ENCODE measurements around the gene GNAO1.
A peak's percentile ranks its signal among the peaks of the same experiment; 100 is the strongest.

The GNAO1 gene

DNA sequence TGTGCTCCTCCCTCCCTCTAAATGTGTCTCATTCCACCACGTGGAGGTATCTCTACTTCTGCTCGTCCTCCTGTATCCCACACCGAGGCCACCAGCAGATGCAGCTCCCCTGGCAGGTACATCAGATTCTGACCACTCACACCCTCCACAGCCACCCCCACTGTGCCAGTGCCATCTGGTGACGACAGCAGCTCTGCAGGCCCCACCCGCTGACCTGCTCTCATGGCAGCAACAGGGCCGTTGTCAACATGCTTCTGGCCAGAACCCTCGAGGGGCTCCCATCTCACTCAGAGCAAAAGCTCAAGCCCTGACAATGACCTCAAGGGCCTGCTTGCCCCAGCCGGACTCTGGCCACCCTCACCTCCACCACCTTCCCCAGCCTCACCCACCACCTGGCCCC is 140.6 kb downstream of the GNAO1 start:
- TF ChIP-seq, protein P1, sequence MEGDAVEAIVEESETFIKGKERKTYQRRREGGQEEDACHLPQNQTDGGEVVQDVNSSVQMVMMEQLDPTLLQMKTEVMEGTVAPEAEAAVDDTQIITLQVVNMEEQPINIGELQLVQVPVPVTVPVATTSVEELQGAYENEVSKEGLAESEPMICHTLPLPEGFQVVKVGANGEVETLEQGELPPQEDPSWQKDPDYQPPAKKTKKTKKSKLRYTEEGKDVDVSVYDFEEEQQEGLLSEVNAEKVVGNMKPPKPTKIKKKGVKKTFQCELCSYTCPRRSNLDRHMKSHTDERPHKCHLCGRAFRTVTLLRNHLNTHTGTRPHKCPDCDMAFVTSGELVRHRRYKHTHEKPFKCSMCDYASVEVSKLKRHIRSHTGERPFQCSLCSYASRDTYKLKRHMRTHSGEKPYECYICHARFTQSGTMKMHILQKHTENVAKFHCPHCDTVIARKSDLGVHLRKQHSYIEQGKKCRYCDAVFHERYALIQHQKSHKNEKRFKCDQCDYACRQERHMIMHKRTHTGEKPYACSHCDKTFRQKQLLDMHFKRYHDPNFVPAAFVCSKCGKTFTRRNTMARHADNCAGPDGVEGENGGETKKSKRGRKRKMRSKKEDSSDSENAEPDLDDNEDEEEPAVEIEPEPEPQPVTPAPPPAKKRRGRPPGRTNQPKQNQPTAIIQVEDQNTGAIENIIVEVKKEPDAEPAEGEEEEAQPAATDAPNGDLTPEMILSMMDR (IDR thresholded peaks at IDR 0.05; ENCODE audit: extremely low read depth, missing control alignments): no peak
- no peak for DNase-seq (ENCODE audit: low spot score)

DNA sequence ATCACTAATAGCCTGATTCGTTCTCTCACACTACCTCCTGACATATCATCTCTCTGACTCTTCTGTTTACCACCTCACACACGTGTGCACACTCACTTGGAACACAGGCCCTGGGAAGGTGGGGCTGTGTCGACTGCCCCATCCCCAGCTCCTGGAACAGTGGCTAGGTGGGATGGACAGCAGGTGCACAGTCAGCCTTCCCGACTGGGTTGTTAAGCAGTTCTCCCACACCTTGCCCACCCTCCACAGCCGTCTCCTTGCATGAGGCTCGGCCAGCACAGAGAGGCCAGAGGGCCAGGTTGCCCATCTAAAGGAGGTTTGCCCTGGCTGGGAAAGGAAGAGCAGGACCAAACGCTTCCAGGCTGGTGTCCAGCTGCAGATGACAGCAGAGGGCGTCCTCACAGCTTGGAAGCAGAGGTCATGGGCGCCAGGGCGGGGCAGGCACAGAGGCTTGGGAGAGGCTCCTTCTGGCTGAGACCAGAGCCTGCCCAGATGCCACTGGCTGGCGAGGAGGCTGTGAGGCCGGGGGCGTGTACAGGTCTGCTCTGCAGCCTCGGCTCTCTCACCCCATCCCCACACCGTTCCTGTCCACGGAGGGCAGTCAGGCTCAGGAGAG is 141.3 kb downstream of the GNAO1 start:
- DNase-seq (ENCODE audit: low spot score): peak; percentile 41
- TF ChIP-seq, protein P1 (IDR thresholded peaks at IDR 0.05; ENCODE audit: extremely low read depth, missing control alignments): no peak

DNA sequence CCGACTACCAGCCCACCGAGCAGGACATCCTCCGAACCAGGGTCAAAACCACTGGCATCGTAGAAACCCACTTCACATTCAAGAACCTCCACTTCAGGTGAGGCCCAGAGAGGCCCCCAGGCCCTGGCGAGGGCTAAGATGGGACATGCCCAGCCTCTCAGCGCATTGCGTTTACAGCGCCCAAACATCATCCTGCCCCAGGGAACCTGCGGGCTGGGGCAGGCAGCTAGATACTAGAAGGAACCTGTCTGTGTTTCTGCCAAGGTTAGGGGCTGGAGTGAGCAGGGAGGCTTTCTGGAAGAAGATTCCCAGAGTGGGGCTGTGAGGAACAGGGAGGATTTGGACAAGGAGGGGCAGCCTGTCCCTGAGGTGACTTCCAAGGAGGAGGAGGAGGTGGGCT is 143.5 kb downstream of the GNAO1 start:
- no peak for DNase-seq (ENCODE audit: low spot score)
- TF ChIP-seq, protein P1 (IDR thresholded peaks at IDR 0.05; ENCODE audit: extremely low read depth, missing control alignments): no peak

DNA sequence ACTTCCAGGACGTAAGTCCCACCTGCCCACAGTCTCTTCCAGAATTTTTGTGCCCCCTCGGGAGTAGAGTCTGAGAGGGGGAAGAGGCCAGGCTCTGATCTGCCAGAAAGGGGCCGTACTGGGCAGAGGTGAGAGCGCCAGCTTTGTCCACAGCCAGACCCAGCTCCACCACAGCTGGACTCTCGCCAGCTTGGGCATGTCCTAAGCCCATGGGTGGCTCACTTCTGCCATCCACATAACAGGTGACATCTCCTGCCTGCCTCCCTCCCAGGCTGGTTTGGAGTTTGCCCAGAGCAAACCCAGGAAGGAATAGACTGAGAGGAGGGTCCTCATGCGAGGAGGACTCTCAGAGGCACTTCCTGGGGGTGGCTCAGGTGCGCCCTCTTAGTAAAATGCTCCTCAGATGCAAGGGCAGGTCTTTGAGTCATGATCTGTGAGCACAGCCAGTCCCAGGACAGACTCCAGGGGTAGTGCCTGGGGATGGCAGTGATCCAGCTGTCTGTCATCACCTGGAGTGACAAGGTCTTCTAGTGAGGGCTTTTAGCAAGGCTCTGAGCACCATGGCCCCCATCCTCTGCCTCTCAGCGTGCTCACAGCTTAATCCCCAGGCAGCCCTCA is 144.9 kb downstream of the GNAO1 start:
- DNase-seq (ENCODE audit: low spot score): no peak
- TF ChIP-seq, protein P1 (IDR thresholded peaks at IDR 0.05; ENCODE audit: extremely low read depth, missing control alignments): no peak

DNA sequence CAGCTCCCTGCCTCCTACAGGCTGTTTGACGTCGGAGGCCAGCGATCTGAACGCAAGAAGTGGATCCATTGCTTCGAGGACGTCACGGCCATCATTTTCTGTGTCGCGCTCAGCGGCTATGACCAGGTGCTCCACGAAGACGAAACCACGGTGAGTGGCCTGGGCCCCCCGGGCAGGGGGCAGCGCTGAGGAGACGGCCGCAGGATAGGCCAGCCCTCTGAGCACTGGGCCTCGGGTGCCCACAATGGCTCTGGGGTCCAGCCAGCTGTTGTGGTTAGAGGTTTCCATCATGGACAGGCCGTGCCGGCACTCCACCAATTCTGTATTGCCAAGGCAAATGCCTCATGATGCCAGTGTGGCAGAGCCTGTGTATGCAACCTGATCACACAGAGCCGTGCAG is 145.4 kb downstream of the GNAO1 start:
- TF ChIP-seq, protein P1 (IDR thresholded peaks at IDR 0.05; ENCODE audit: extremely low read depth, missing control alignments): no peak

DNA sequence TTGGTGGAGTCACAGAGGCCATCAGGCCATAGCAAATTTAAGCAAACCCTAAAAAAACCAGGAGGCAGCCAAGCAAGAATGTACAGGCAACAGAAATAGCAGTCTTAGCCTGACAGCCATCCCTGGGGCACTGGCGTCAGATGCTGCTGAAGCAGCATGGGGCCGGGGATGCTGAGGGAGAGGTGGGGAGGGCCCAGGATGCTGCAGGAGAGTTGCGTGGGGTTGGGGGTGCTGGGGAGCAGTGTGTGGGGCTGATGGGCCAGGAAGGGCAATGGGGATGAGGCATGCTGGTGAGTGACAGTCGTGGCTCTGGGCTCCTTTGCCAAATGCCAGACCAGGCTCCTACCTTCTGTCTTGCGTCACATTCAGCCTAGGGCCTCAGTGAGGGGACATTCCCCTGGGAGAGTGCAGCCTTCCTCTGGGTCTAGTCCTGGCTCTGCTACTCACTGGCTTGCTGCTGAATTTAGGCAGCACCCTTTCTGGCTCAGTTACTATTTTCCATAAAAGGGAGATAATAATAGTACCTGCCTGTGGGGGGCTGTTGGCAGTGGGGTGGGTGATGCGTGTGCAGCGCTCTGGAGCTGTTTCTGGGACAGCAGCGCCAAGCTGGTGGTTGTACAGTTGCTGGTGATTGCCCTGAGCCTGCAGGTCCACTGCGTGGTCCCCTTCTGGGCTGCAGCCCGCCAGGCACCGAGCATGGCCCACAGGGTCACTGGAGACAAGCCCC is 146.0 kb downstream of the GNAO1 start:
- DNase-seq (ENCODE audit: low spot score): no peak
- TF ChIP-seq, protein P1 (IDR thresholded peaks at IDR 0.05; ENCODE audit: extremely low read depth, missing control alignments): no peak

More for the DNA sequence above, 145.4 kb downstream of the GNAO1 start:
- no peak for DNase-seq (ENCODE audit: low spot score)

DNA sequence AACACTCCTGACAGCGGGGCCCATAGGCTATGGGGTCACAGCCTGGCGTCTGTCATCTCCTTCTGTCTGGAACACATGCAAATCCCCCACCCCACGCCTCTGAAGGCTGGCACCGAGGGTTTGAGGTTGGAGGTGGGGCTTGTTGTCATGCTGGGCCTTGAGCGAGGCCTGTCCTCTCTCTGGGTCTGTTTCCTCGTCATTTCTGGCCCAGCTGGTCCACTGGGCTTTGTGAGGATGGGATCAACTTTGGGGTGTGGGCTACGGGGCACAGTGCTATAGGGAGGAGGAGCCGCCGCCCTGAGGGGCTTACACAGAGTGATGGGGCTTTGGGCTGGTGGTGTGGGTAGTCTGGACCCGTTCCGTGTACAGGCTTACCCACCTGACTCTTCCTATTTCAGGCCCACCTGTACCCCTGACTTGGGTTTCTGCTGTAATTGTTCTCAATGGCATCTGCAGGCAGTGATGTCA is 146.6 kb downstream of the GNAO1 start:
- TF ChIP-seq, protein P1 (IDR thresholded peaks at IDR 0.05; ENCODE audit: extremely low read depth, missing control alignments): no peak
- no peak for DNase-seq (ENCODE audit: low spot score)
